HEK293T (cell line): ENCODE measurements around the gene ADGRB3.

Source experiments
- CTCF ChIA-PET: fragments of 350-600 bp; formaldehyde crosslinking; extraction: SDS; loops from one replicate; lab custom pipeline; 2021; ENCODE audit warnings: antibody characterized with exemption, inconsistent platforms; lab: Yijun Ruan, JAX
- POLR2A ChIA-PET: fragments of 350-600 bp; formaldehyde crosslinking; extraction: SDS; loops from one replicate; lab custom pipeline; 2020; ENCODE audit warnings: antibody characterized with exemption, inconsistent platforms; lab: Yijun Ruan, JAX
- DNase-seq: peaks from one replicate; pipeline ENCODE4 v3.0.0; 2012; ENCODE audit warnings: mixed read lengths; ENCODE audit errors: extremely low spot score
- ARNT ChIP-seq: fragments of 450-650 bp; IDR thresholded peaks from 2 replicates; pipeline ENCODE4 v1.6.1; 2017; ENCODE audit warnings: mild to moderate bottlenecking
- BHLHE40 ChIP-seq: fragments of 450-650 bp; IDR thresholded peaks from 2 replicates; pipeline ENCODE4 v1.6.1; 2016; ENCODE audit warnings: mild to moderate bottlenecking, moderate library complexity, borderline replicate concordance
- CTBP1 ChIP-seq: fragments of 450-650 bp; IDR thresholded peaks from 2 replicates; pipeline ENCODE4 v1.6.1; 2016; ENCODE audit warnings: borderline replicate concordance
- ELF4 ChIP-seq: fragments of 450-650 bp; IDR thresholded peaks from 2 replicates; pipeline ENCODE4 v1.6.1; 2017; ENCODE audit warnings: antibody characterized with exemption
- FOXA1 ChIP-seq: fragments of 450-650 bp; IDR thresholded peaks from 2 replicates; pipeline ENCODE4 v1.6.1; 2016; ENCODE audit warnings: mild to moderate bottlenecking
- FOXK2 ChIP-seq: fragments of 450-650 bp; IDR thresholded peaks from 2 replicates; pipeline ENCODE4 v1.6.1; 2016; ENCODE audit warnings: mild to moderate bottlenecking
- FOXM1 ChIP-seq: fragments of 450-650 bp; IDR thresholded peaks from 2 replicates; pipeline ENCODE4 v1.6.1; 2017; ENCODE audit warnings: mild to moderate bottlenecking, borderline replicate concordance
- HDGF ChIP-seq: fragments of 450-650 bp; IDR thresholded peaks from 2 replicates; pipeline ENCODE4 v1.6.1; 2017; ENCODE audit warnings: antibody characterized with exemption, borderline replicate concordance
- L3MBTL2 ChIP-seq: fragments of 450-650 bp; conservative IDR thresholded peaks from 2 replicates; pipeline ENCODE4 v1.6.1; 2016; ENCODE audit warnings: mild to moderate bottlenecking
- LEF1 ChIP-seq: fragments of 450-650 bp; IDR thresholded peaks from 2 replicates; pipeline ENCODE4 v1.6.1; 2017; ENCODE audit warnings: mild to moderate bottlenecking, borderline replicate concordance
- NFRKB ChIP-seq: fragments of 450-650 bp; IDR thresholded peaks from 2 replicates; pipeline ENCODE4 v1.6.1; 2016; ENCODE audit warnings: mild to moderate bottlenecking, moderate library complexity
- SP1 ChIP-seq: fragments of 450-650 bp; IDR thresholded peaks from 2 replicates; pipeline ENCODE4 v1.6.1; 2017
- SUZ12 ChIP-seq: fragments of 450-650 bp; IDR thresholded peaks from 2 replicates; pipeline ENCODE4 v1.6.1; 2016; ENCODE audit warnings: mild to moderate bottlenecking
- TARDBP ChIP-seq: fragments of 450-650 bp; IDR thresholded peaks from 2 replicates; pipeline ENCODE4 v1.6.1; 2016
- ZNF384 ChIP-seq: fragments of 450-650 bp; IDR thresholded peaks from 2 replicates; pipeline ENCODE4 v1.6.1; 2016
- TF ChIP-seq, protein P1 (sequence below): fragments of 450-650 bp; IDR thresholded peaks from 2 replicates; pipeline ENCODE4 v1.6.1; 2016

Gene ADGRB3

DNA sequence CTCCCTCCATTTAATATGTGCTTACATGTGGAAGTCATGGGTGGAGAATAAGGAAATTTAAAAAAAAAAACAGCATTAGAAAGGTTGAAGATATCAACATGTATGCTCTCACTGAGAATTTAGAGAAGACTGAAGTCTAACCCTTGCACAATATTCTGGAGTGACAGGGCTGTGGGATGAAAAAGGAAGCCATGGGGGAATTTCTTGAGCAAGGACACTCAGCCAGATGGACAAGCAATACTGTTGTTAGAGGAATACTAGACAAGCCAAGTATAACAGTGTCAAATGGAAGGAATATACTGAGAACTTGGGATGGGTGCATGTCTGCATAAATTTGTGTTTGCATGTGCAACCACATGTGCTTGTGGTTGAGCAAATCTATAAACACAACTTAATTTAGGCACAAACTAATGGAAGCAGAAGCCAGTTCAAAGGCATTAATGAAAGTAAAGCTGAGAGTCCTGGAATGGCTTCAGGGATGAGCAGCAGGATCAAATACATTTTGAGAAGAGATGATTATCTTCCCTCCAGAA is 119.7 kb downstream of the ADGRB3 start:
- ChIA-PET POLR2A (no interaction called here), CTCF (no interaction called here)
- no peak for DNase-seq
- TF ChIP-seq, protein P1, sequence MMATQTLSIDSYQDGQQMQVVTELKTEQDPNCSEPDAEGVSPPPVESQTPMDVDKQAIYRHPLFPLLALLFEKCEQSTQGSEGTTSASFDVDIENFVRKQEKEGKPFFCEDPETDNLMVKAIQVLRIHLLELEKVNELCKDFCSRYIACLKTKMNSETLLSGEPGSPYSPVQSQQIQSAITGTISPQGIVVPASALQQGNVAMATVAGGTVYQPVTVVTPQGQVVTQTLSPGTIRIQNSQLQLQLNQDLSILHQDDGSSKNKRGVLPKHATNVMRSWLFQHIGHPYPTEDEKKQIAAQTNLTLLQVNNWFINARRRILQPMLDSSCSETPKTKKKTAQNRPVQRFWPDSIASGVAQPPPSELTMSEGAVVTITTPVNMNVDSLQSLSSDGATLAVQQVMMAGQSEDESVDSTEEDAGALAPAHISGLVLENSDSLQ: no peak

DNA sequence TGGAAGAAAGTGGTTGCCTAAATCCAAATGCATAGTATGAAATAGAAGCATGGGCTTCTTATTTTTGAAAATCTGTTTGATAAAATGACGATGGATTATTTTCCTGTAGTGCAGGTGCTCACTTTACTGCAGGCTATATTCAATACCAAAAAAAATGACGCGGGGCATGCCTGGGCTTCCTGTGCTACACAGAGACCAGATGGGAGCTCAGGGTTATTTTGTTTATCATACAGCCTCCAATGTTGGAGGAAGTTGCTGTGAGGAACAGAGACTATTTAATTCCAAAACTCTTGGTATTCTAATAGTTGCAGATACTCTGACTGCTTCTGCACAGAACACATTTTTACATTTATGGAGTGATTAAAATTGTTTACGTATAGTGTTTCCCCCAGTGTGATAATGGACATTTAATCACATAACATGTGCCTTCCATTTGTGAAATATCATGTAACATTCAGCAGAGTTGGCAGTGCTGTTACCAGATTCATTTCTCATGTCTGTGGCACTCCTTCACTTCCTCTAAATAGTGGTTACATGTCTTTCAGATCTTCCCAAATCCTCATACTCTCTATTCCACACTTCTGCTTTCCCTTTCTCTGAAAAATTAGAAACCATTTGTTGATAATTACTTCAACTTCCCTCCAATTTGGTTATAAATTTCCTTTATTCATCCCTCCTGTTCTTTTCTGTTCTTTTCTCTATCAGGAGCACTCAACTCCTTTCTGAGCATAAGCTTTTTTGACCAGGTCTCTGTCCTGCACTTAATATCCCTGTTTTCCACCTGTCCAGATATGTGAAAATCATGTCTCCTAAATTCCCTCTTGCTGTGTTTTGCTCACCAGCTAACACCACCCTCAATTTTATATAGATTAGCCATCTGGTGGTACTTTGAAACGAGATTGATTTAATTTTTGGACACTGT is 121.6 kb downstream of the ADGRB3 start:
- no peak for TF ChIP-seq LEF1
- no peak for TF ChIP-seq ARNT
- no peak for TF ChIP-seq HDGF
- no peak for TF ChIP-seq TARDBP
- no peak for TF ChIP-seq FOXK2
- no peak for TF ChIP-seq SP1
- no peak for TF ChIP-seq FOXM1
- no peak for TF ChIP-seq NFRKB
- TF ChIP-seq FOXA1: no peak
- TF ChIP-seq BHLHE40: no peak
- TF ChIP-seq, protein P1: no peak
- no peak for TF ChIP-seq ELF4
- no peak for TF ChIP-seq ZNF384
- no peak for TF ChIP-seq L3MBTL2
- DNase-seq: no peak
- CTCF ChIA-PET: no interaction called here
- POLR2A ChIA-PET: no interaction called here

DNA sequence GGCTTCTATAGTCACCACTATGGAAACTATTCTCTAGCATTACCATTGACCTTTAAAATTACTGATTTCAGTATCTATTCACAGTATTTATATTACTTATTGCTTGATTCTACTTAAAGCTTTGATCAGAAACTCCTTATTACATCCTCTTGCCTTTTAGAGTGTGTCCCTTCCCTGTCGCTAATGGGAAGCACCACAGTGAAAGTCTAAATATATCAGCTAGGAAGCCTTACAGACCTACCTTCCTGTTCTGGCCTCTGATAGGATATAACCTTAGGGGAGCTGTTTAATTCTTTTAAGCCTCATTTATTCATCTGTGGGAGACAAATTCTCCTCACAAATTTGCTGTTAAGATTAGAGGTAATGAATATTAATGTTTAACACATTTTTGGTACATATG is 122.7 kb downstream of the ADGRB3 start:
- ChIA-PET POLR2A (no interaction called here), CTCF (no interaction called here)
- DNase-seq: no peak
- TF ChIP-seq, protein P1: no peak
- TF ChIP-seq CTBP1 (no peak), ARNT (no peak), ELF4 (no peak), FOXA1 (no peak), BHLHE40 (no peak), L3MBTL2 (no peak), FOXK2 (no peak), ZNF384 (no peak), HDGF (no peak), SP1 (no peak), LEF1 (no peak), SUZ12 (no peak), TARDBP (no peak), FOXM1 (no peak)

DNA sequence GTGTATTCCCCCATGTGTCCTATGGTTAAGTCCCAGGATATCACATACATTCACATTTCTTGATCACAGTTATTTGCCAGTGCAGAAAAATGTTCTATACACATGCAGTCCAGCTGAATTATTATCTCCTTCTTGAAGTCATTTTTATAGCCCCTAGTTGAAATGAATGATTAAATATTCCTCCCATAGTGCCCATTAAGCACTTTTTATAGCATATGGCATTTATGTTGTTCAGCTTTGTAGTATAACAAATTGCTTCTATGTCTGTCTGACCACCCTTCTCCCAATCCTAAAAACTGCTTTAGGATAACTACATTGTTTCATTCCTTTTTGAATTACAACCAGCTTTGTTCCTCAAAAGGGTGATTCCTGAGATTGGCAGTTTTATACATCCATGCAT is 123.5 kb downstream of the ADGRB3 start:
- TF ChIP-seq FOXM1 (no peak), HDGF (no peak), ARNT (no peak), ZNF384 (no peak), SUZ12 (no peak), FOXA1 (no peak)
- TF ChIP-seq, protein P1: no peak
- DNase-seq: no peak
- ChIA-PET POLR2A (no interaction called here), CTCF (no interaction called here)

DNA sequence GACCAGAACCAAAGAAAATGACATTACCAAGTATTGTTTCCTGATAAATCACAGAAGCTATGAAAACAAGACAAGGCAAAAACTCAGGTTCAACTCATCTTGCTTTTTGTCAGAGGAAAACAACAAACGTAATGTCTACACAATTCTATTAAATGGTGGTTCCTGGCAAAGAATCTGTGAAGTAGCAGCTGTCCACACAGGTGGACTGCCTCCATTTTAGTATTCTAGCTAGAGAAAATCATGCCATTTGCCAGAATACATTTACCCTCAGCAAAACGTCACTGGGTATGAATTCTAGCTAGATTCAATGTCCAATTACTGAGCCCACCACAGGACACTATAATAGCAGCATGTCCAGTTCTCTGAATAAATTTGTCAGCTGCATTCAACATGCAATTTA is 125.4 kb downstream of the ADGRB3 start:
- TF ChIP-seq NFRKB: no peak
- no peak for TF ChIP-seq SP1
- no peak for TF ChIP-seq FOXM1
- TF ChIP-seq, protein P1: no peak
- no peak for TF ChIP-seq TARDBP
- no peak for TF ChIP-seq BHLHE40
- TF ChIP-seq SUZ12: no peak
- TF ChIP-seq HDGF: no peak
- no peak for TF ChIP-seq ELF4
- TF ChIP-seq L3MBTL2: no peak
- no peak for TF ChIP-seq FOXK2
- TF ChIP-seq ZNF384: no peak
- TF ChIP-seq LEF1: no peak
- no peak for TF ChIP-seq ARNT
- no peak for TF ChIP-seq CTBP1
- TF ChIP-seq FOXA1: no peak
- CTCF ChIA-PET: no interaction called here
- POLR2A ChIA-PET: no interaction called here
- no peak for DNase-seq
